T-cell (primary cell): ENCODE data around the gene LHX1. TPM values are rescaled to one million over a fixed set of nuclear protein-coding genes. Genes with fewer than 3 reads are reported as not detected.
A peak's percentile ranks its signal among the peaks of the same experiment; 100 is the strongest.

Experiments
- ATAC-seq, 4 experiments: fragments of 200-7000 bp in 3 of 4; fragments of 150-1000 bp in 1 of 4; cut with Tn5 transposase; replicated peaks in 1 of 4; 1 replicate in 3 of 4; 2 replicates in 1 of 4; pipeline ENCODE4 v1.10.0; 2021; ENCODE audit warnings: moderate library complexity in 3 of 4, mild to moderate bottlenecking in 2 of 4, moderate number of reproducible peaks in 1 of 4
- CTCF ChIA-PET, 2 donors: fragments of 300-600 bp; sonication (Branson Sonifier 250); formaldehyde crosslinking; loops; one replicate each; lab custom pipeline; 2022; ENCODE audit warnings: antibody characterized with exemption in 2 of 2; lab: Charles Lee
- POLR2A ChIA-PET, 2 donors: fragments of 300-600 bp; sonication (Branson Sonifier 250); formaldehyde crosslinking; loops; one replicate each; lab custom pipeline; 2022; ENCODE audit warnings: antibody characterized with exemption in 2 of 2; lab: Charles Lee
- DNase-seq, 35 experiments: peaks; one replicate each; pipeline versions ENCODE4 v3.0.0 to v3.0.0-alpha.2; 2013 to 2023
- H3K27ac ChIP-seq: one replicate; pipeline ENCODE4 v1.5.1; 2013; ENCODE audit warnings: low read length
- H3K27me3 ChIP-seq, 2 experiments: replicated peaks in 1 of 2; 1 replicate in 1 of 2; 2 replicates in 1 of 2; pipeline versions ENCODE4 v1.6.1 to v1.7.0; 2013; ENCODE audit warnings: low read length in 1 of 2, mixed read lengths in 1 of 2; ENCODE audit not compliant: control insufficient read depth in 2 of 2, insufficient read depth in 2 of 2; ENCODE audit errors: extremely low read depth in 1 of 2
- H3K36me3 ChIP-seq, 2 donors: 1 replicate in 1 of 2; 2 replicates in 1 of 2; pipeline versions ENCODE4 v1.6.1 to v1.7.0; 2013; ENCODE audit warnings: low read length in 1 of 2; ENCODE audit not compliant: control insufficient read depth in 2 of 2, insufficient read depth in 1 of 2; ENCODE audit errors: extremely low read depth in 1 of 2
- H3K4me1 ChIP-seq, 2 experiments: 1 replicate in 1 of 2; 2 replicates in 1 of 2; pipeline versions ENCODE4 v1.6.1 to v1.7.0; 2013; ENCODE audit warnings: low read length in 2 of 2, mixed read lengths in 1 of 2; ENCODE audit not compliant: insufficient read depth in 2 of 2, control insufficient read depth in 1 of 2; ENCODE audit errors: extremely low read depth in 1 of 2
- H3K4me3 ChIP-seq, 2 donors: 1 replicate in 1 of 2; 2 replicates in 1 of 2; pipeline versions ENCODE4 v1.5.1 to v1.7.0; 2013; ENCODE audit warnings: mild to moderate bottlenecking in 2 of 2, low read length in 1 of 2, moderate library complexity in 1 of 2; ENCODE audit not compliant: control insufficient read depth in 1 of 2; ENCODE audit errors: extremely low read depth in 1 of 2
- H3K9me3 ChIP-seq: 2 replicates; pipeline ENCODE4 v1.7.0; 2013
- H3K27ac Mint-ChIP-seq, 2 donors: one replicate each; pipeline ENCODE4 v1.8.0; 2020 to 2021; ENCODE audit warnings: mild to moderate bottlenecking in 2 of 2, mixed read lengths in 2 of 2
- H3K27me3 Mint-ChIP-seq, 2 donors: one replicate each; pipeline ENCODE4 v1.8.0; 2021 to 2022; ENCODE audit warnings: mixed read lengths in 2 of 2
- H3K36me3 Mint-ChIP-seq: one replicate; pipeline ENCODE4 v1.8.0; 2021; ENCODE audit warnings: mixed read lengths
- H3K4me1 Mint-ChIP-seq, 3 donors: one replicate each; pipeline ENCODE4 v1.8.0; 2020 to 2022; ENCODE audit warnings: mixed read lengths in 3 of 3, mild to moderate bottlenecking in 1 of 3
- H3K4me3 Mint-ChIP-seq, 3 donors: one replicate each; pipeline ENCODE4 v1.8.0; 2020 to 2022; ENCODE audit warnings: mild to moderate bottlenecking in 3 of 3, mixed read lengths in 3 of 3, moderate library complexity in 3 of 3
- H3K9me3 Mint-ChIP-seq, 3 donors: one replicate each; pipeline ENCODE4 v1.8.0; 2020 to 2022; ENCODE audit warnings: mixed read lengths in 3 of 3
- WGBS: methylation state at CpG from one replicate; pipeline ENCODE4 v1.1.5; 2013; ENCODE audit warnings: missing lambda C conversion rate; ENCODE audit not compliant: insufficient coverage; 5-methylcytosine and 5-hydroxymethylcytosine counted together
- total RNA-seq, 35 experiments: library from RNA in 6 of 35; stranded (reverse) in 6 of 35; fragments of 120-200 nt in 1 of 35; gene quantifications; one replicate each; pipeline versions ENCODE4 v1.2.1 to v1.2.4 and lab custom pipeline; 2013 to 2026

The LHX1 gene
- total RNA-seq, 5 donors from 2014 or later (not counting 1 experiment from before 2014, with no cell fraction given): not detected

DNA sequence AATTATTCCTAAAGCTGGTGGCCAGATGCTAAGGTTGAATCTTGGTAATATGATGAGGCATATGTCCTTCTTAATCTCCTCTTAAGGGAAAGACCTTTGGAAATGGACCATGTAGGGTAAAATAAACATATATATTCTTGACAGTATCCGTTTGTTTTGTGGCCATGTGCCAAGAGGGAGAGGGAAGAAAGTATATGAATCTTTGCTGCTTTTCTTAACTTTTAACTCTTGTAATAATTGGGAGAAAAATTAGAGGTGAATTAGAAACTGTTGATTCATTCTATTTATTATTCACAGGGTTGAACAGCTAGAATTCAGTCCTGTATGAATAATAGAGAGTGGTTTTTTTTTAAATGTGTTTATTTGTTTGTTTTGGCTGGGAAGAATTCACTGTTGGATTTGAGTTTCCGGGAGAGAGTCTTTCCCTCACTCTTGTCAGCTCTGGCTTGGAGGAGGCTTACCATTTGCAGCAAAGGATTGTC is 43.0 kb downstream of the LHX1 start:
- no peaks in the 10 kb centered on the region for H3K4me1 ChIP-seq
- no peak overlapping the region for H3K27ac ChIP-seq
- Mint-ChIP-seq H3K36me3 (peaks cover 33% of the 10 kb centered on the region), H3K9me3 (no peaks in the 10 kb centered on the region), H3K4me1 (peaks cover 49 to 64% (median 53%) of the 10 kb centered on the region in 3 donors), H3K4me3 (no peak overlapping the region), H3K27me3 (no peaks in the 10 kb centered on the region), H3K27ac (peak overlapping the region in 1 of 2 donors; percentile 47)
- peaks cover 0 to 4% of the 10 kb centered on the region in 2 donors for H3K36me3 ChIP-seq
- DNase-seq (no peak), ATAC-seq (no peak)
- H3K4me3 ChIP-seq: no peak overlapping the region
- CTCF ChIA-PET: no interaction called here
- no peaks in the 10 kb centered on the region for H3K9me3 ChIP-seq
- WGBS: no CpG with 5 or more reads among the region's 2 CpGs
- POLR2A ChIA-PET: interaction anchor here in 1 of 2 donors (0.6 kb wide), 1 partner anchor 590 kb away, joined by 11 read pairs; no protein-coding TSS in a partner anchor
- H3K27me3 ChIP-seq: no peaks in the 10 kb centered on the region

- Mint-ChIP-seq H3K4me3 (no peak overlapping the region), H3K27me3 (no peaks in the 10 kb centered on the region), H3K9me3 (no peaks in the 10 kb centered on the region), H3K4me1 (peaks cover 26 to 54% (median 28%) of the 10 kb centered on the region in 3 donors), H3K36me3 (peaks cover 41% of the 10 kb centered on the region), H3K27ac (no peak overlapping the region)
- ChIA-PET CTCF (no interaction called here), POLR2A (no interaction called here)
- Histone ChIP-seq H3K27ac (no peak overlapping the region), H3K4me1 (no peaks in the 10 kb centered on the region), H3K36me3 (peaks cover 6 to 25% of the 10 kb centered on the region in 2 donors), H3K9me3 (no peaks in the 10 kb centered on the region), H3K4me3 (no peak overlapping the region), H3K27me3 (no peaks in the 10 kb centered on the region)
- ATAC-seq (no peak), DNase-seq (no peak)
Measured at GRCh38 chr17:36983618-36984017, 46.3 kb downstream of the LHX1 start.

GRCh38 chr17:36989173-36989572 is 51.9 kb downstream of the LHX1 start:
- ChIA-PET POLR2A (no interaction called here), CTCF (no interaction called here)
- no peaks in the 10 kb centered on the region for H3K27me3 Mint-ChIP-seq
- Histone ChIP-seq H3K36me3 (peaks cover 12 to 69% of the 10 kb centered on the region in 2 donors), H3K27me3 (no peaks in the 10 kb centered on the region), H3K27ac (no peak overlapping the region), H3K4me3 (no peak overlapping the region), H3K4me1 (no peaks in the 10 kb centered on the region), H3K9me3 (no peaks in the 10 kb centered on the region)
- no peaks in the 10 kb centered on the region for H3K9me3 Mint-ChIP-seq
- 96% methylated on average over 5 of the region's 6 CpGs for WGBS
- H3K27ac Mint-ChIP-seq: no peak overlapping the region
- ATAC-seq: no peak
- no peak for DNase-seq
- no peak overlapping the region for H3K4me3 Mint-ChIP-seq
- H3K4me1 Mint-ChIP-seq: peaks cover 5 to 8% (median 5%) of the 10 kb centered on the region in 3 donors
- H3K36me3 Mint-ChIP-seq: peaks cover 52% of the 10 kb centered on the region

DNA sequence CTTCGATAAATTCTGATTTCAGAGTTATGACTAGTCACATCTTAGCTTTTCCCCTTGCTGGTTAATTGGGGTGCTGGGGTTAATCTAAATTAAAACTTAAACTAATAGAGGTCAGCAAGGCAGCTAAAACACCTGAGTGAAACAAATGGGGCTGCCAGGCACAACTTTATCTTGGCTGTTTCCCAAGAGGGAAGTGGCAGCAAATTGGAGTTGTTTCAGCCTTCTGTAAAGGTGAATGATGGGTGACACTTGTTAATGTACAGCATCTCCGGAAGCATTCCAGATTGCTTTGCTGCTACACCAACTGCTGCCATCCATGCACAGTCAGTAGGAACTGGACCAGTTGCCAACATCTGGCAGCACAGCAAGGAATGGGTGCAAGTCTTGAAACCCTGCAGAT is 55.4 kb downstream of the LHX1 start:
- Histone ChIP-seq H3K27me3 (no peaks in the 10 kb centered on the region), H3K27ac (no peak overlapping the region), H3K4me1 (no peaks in the 10 kb centered on the region), H3K9me3 (no peaks in the 10 kb centered on the region), H3K36me3 (peaks cover 17 to 86% of the 10 kb centered on the region in 2 donors), H3K4me3 (no peak overlapping the region)
- no peak for DNase-seq
- POLR2A ChIA-PET: no interaction called here
- CTCF ChIA-PET: interaction anchor here in 1 of 2 donors (1.4 kb wide), 1 partner anchor 55 kb away, joined by 3 read pairs; no protein-coding TSS in a partner anchor
- WGBS: 100% methylated on average over 1 of the region's 2 CpGs
- Mint-ChIP-seq H3K9me3 (peaks cover 0 to 2% (median 0%) of the 10 kb centered on the region in 3 donors), H3K27me3 (no peaks in the 10 kb centered on the region), H3K36me3 (peaks cover 73% of the 10 kb centered on the region), H3K4me3 (no peak overlapping the region), H3K4me1 (peaks cover 0 to 5% (median 2%) of the 10 kb centered on the region in 3 donors), H3K27ac (no peak overlapping the region)
- no peak for ATAC-seq

GRCh38 chr17:36993227-36993626 is 56.0 kb downstream of the LHX1 start:
- peaks cover 0 to 4% (median 0%) of the 10 kb centered on the region in 3 donors for H3K9me3 Mint-ChIP-seq
- Histone ChIP-seq H3K27ac (no peak overlapping the region), H3K9me3 (no peaks in the 10 kb centered on the region), H3K4me1 (no peaks in the 10 kb centered on the region), H3K36me3 (peaks cover 17 to 86% of the 10 kb centered on the region in 2 donors), H3K4me3 (no peak overlapping the region), H3K27me3 (no peaks in the 10 kb centered on the region)
- H3K27me3 Mint-ChIP-seq: no peaks in the 10 kb centered on the region
- H3K36me3 Mint-ChIP-seq: peaks cover 76% of the 10 kb centered on the region
- H3K4me3 Mint-ChIP-seq: no peak overlapping the region
- POLR2A ChIA-PET: no interaction called here
- ATAC-seq (no peak), DNase-seq (no peak)
- CTCF ChIA-PET: interaction anchor here in 1 of 2 donors (0.7 to 1.4 kb wide), 2 partner anchors 24 to 55 kb away, joined by 3 read pairs; no protein-coding TSS in a partner anchor
- no peak overlapping the region for H3K27ac Mint-ChIP-seq
- H3K4me1 Mint-ChIP-seq: peaks cover 0 to 5% (median 4%) of the 10 kb centered on the region in 3 donors

Other genes starting within 250 kb of the LHX1 start
- 10 to 100 TPM; 52.5 to 65.0 (median 59.7) TPM for gene AATF, start 11.5 kb downstream of the LHX1 start, total RNA-seq